Measurements from ENCODE around the gene AKAP9. TPM values are rescaled to one million over a fixed set of nuclear protein-coding genes. Genes with fewer than 3 reads are reported as not detected.
"Not testable (repeated sequence)": the region's sequence is repeated elsewhere in the genome, so short reads cannot be mapped to it uniquely, and the experiment has no call there.

AKAP9 gene
- total RNA-seq, 1 donor = 86.3 TPM

DNA sequence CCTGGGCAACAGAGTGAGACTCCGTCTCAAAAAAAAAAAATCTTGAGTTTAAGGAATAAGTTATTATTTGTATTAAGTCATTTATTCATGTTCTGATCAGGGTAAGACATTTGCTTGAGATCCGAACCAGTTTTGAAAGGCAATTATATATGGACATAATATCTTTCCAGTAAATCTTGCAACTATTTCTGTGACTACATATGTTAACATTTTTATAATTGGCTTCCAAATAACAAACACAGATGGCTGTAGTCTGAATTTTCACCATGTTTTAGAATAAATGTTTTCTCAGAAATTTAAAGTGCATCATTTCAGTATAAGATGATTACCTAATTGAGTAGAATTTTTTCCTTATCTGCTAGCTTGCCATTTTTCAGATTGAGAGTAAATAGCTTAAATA, 21.2 kb downstream of the AKAP9 start:
- Histone ChIP-seq H3K27me3 (ENCODE audit: insufficient read depth, low read length) (no peaks in the 10 kb centered on the region), H3K9me3 (ENCODE audit: low read depth, low read length) (no peaks in the 10 kb centered on the region), H3K4me3 (ENCODE audit: low read length) (no peak overlapping the region)

DNA sequence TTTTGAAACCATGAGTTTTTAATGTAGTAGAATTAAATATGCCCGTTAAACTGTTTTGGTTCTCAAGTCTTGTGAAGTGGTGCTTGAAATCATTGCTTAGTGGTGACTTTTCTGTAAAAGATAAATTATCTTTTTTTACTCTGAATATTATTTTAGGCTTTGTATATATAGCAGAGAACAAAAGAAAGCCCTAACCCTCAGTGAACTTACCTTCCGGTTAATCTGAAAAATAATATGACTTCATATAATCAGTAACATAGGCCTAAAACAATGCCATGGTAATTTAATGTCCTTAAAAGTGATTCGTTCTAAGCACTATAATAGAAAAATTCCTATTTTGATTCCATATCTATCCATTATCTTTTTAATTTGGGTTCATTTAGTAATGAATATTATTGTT, 21.8 kb downstream of the AKAP9 start:
- Histone ChIP-seq H3K4me3 (ENCODE audit: low read length) (no peak overlapping the region), H3K4me1 (ENCODE audit: insufficient read depth, low read length) (no peaks in the 10 kb centered on the region), H3K9me3 (ENCODE audit: low read depth, low read length) (no peaks in the 10 kb centered on the region), H3K27me3 (ENCODE audit: insufficient read depth, low read length) (no peaks in the 10 kb centered on the region)

More for the DNA sequence above, 21.2 kb downstream of the AKAP9 start:
- H3K4me1 ChIP-seq (ENCODE audit: insufficient read depth, low read length) = no peaks in the 10 kb centered on the region

DNA sequence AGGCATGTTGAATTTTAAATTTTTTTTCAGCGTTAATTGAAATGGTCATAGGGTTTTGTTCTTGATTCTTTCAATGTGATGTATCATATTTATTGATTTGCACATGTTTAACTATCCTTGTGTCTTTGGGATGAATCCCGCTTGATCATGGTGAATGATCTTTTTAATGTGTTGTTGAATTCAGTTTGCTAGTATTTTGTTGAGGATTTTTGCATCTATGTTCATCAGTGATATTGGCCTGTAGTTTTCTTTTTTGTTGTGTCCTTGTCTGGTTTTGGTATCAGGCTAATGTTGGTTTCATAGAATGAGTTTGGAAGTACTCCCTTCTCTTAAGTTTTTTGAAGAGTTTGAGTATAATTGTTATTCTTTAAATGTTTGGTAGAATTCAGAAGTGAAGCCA, 26.9 kb downstream of the AKAP9 start:
- not testable (repeated sequence) for H3K4me3 ChIP-seq (ENCODE audit: low read length); H3K4me1 ChIP-seq (ENCODE audit: insufficient read depth, low read length); H3K9me3 ChIP-seq (ENCODE audit: low read depth, low read length); H3K27me3 ChIP-seq (ENCODE audit: insufficient read depth, low read length)

DNA sequence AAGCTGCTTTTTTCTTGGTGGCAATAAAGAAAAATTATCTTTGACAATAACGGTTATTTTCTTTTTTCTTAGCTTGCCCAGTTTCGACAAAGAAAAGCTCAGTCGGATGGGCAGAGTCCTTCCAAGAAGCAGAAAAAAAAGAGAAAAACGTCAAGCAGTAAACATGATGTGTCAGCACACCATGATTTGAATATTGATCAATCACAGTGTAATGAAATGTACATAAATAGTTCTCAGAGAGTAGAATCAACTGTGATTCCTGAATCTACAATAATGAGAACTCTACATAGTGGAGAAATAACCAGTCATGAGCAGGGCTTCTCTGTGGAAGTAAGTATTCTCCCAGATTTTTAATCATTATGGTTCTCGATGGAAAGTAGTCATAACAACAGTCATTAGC, 33.0 kb downstream of the AKAP9 start:
- Histone ChIP-seq H3K9me3 (ENCODE audit: low read depth, low read length) (no peaks in the 10 kb centered on the region), H3K27me3 (ENCODE audit: insufficient read depth, low read length) (no peaks in the 10 kb centered on the region), H3K4me3 (ENCODE audit: low read length) (no peak overlapping the region), H3K4me1 (ENCODE audit: insufficient read depth, low read length) (no peaks in the 10 kb centered on the region)

DNA sequence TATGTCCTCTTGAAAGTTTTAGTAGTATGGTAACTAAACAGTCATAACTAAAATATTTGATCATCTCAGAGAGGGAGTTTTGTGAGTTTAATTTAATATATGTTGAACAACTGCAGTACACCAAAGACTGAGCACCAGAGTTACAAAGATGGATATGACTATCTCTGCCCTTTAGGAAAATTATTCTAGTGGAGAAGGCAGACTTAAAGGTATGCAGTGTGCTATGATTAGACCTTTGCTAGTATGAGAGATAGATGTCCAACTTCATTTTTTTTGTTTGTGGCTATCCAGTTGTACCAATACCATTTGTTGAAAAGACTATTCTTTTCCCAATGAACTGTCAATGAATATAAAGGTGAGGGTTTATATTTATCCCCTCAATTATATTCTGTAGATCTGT, 33.4 kb downstream of the AKAP9 start:
- Histone ChIP-seq H3K9me3 (ENCODE audit: low read depth, low read length) (no peaks in the 10 kb centered on the region), H3K4me1 (ENCODE audit: insufficient read depth, low read length) (no peaks in the 10 kb centered on the region), H3K27me3 (ENCODE audit: insufficient read depth, low read length) (no peaks in the 10 kb centered on the region), H3K4me3 (ENCODE audit: low read length) (no peak overlapping the region)

DNA sequence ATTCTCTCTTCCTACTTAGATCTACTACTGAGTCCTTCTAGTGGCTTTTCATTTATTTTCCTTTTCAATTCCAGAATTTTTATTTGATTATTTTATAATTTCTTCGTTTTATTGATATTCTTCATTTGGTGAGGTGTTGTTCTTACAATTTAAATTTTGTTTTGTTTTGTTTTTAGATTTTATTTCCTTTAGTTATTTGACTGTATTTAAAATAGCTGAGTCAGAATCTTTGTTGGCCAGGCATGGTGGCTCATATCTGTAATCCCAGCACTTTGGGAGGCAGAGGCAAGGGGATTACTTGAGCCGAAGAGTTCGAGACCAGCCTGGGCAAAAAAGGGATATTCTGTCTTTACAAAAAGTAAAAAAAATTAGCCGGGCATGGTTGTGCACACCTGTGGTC, 36.1 kb downstream of the AKAP9 start:
- Histone ChIP-seq H3K9me3 (ENCODE audit: low read depth, low read length) (no peaks in the 10 kb centered on the region), H3K4me1 (ENCODE audit: insufficient read depth, low read length) (no peaks in the 10 kb centered on the region), H3K4me3 (ENCODE audit: low read length) (no peak overlapping the region), H3K27me3 (ENCODE audit: insufficient read depth, low read length) (no peaks in the 10 kb centered on the region)

DNA sequence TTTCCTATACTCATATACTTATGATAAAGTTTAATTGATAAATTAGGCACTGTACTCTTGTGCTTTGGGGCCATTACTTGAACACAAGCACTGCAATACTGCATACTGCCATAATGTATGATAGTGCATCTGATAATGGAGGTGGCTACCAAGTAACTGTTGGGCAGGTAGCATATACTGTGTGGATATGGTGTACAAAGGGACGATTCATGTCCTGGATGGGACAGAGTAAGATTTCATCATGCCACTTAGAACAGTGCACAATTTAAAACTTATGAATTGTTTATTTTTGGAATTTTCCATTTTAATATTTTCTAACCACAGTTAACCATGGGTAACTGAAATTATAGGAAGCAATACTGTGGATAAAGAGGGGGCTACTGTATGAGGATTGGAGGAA, 38.9 kb downstream of the AKAP9 start:
- Histone ChIP-seq H3K9me3 (ENCODE audit: low read depth, low read length) (no peaks in the 10 kb centered on the region), H3K27me3 (ENCODE audit: insufficient read depth, low read length) (no peaks in the 10 kb centered on the region), H3K4me1 (ENCODE audit: insufficient read depth, low read length) (no peaks in the 10 kb centered on the region), H3K4me3 (ENCODE audit: low read length) (no peak overlapping the region)

DNA sequence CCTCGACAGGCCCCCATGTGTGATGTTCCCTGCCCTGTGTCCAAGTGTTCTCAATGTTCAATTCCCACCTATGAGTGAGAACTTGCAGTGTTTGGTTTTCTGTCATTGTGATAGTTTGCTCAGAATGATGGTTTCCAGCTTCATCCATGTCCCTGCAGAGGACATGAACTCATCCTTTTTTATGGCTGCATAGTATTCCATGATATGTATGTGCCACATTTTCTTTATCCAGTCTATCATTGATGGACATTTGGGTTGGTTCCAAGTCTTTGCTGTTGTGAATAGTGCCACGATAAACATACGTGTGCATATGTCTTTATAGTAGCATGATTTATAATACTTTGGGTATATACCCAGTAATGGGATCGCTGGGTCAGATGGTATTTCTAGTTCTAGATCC, 41.7 kb downstream of the AKAP9 start:
- H3K4me1 ChIP-seq (ENCODE audit: insufficient read depth, low read length); H3K27me3 ChIP-seq (ENCODE audit: insufficient read depth, low read length); H3K4me3 ChIP-seq (ENCODE audit: low read length); H3K9me3 ChIP-seq (ENCODE audit: low read depth, low read length): not testable (repeated sequence)

DNA sequence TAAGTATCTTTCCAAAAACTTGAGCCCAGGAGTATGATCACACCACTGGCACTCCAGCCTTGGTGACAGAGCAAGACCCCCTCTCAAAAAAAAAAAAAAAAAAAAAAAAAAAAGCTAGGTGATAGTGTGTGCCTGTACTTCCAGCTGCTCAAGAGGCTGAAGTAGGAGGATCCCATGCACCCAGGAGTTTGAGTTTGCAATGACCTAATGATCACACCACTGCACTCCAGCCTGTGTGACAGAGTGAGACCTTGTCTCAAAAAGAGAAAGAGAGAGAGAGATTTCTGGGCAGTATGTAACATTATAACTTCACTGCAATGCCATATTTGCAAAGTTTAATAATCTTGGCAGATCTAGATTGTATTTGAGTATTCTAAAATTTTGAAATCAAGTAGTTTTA, 47.6 kb downstream of the AKAP9 start:
- H3K9me3 ChIP-seq (ENCODE audit: low read depth, low read length) = no peaks in the 10 kb centered on the region
- no peaks in the 10 kb centered on the region for H3K4me1 ChIP-seq (ENCODE audit: insufficient read depth, low read length)
- no peak overlapping the region for H3K4me3 ChIP-seq (ENCODE audit: low read length)
- no peaks in the 10 kb centered on the region for H3K27me3 ChIP-seq (ENCODE audit: insufficient read depth, low read length)

DNA sequence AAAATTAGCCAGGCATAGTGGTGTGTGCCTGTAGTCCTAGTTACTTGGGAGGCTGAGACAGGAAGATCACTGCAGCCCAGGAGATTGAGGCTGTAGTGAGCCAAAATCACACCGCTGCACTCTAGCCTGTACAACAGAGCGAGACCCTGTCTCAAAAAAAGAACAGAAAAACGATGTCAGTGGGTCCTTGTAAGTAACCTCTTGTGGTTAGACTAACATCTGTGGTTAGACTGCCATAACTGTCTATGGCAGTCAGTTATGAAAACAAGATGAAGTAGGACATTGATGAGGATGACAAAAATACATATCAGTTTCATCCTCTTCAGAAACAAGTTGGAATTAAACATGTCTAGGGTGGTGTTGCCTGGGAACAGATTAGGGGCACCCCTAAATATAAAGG, 53.3 kb downstream of the AKAP9 start:
- Histone ChIP-seq H3K27me3 (ENCODE audit: insufficient read depth, low read length) (no peaks in the 10 kb centered on the region), H3K4me1 (ENCODE audit: insufficient read depth, low read length) (peaks cover 9% of the 10 kb centered on the region), H3K9me3 (ENCODE audit: low read depth, low read length) (no peaks in the 10 kb centered on the region), H3K4me3 (ENCODE audit: low read length) (no peak overlapping the region)

DNA sequence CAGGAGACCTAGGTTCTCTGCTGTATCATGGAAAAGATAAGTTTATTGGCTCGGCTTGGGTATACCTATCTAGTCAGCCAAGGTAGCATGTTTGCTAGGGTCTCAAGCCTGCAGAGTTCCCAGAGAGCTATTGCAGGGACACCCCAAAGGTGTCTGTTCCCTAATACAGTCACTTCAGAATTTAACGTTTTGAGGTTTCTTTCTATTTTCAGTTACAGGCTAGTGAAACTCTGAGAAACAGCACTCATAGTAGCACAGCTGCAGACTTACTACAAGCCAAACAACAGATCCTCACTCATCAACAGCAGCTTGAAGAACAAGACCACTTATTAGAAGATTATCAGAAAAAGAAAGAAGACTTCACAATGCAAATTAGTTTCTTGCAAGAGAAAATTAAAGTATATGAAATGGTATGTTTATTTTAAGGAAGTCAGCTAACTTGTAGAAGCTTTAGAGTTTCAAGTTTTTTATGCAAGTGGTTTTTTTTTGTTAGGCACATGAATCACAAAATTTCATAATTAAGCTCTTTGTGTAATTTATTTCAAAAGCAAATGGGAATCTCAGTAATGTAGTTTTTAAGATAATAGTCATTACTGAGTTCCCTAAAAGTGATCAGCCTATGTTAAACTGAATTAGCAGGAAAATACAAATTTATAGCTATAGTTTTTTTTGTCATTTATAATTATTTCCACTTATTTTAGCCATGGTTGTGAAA, 54.9 kb downstream of the AKAP9 start:
- H3K27me3 ChIP-seq (ENCODE audit: insufficient read depth, low read length) = no peaks in the 10 kb centered on the region
- peaks cover 9% of the 10 kb centered on the region for H3K4me1 ChIP-seq (ENCODE audit: insufficient read depth, low read length)
- H3K9me3 ChIP-seq (ENCODE audit: low read depth, low read length) = no peaks in the 10 kb centered on the region
- no peak overlapping the region for H3K4me3 ChIP-seq (ENCODE audit: low read length)

DNA sequence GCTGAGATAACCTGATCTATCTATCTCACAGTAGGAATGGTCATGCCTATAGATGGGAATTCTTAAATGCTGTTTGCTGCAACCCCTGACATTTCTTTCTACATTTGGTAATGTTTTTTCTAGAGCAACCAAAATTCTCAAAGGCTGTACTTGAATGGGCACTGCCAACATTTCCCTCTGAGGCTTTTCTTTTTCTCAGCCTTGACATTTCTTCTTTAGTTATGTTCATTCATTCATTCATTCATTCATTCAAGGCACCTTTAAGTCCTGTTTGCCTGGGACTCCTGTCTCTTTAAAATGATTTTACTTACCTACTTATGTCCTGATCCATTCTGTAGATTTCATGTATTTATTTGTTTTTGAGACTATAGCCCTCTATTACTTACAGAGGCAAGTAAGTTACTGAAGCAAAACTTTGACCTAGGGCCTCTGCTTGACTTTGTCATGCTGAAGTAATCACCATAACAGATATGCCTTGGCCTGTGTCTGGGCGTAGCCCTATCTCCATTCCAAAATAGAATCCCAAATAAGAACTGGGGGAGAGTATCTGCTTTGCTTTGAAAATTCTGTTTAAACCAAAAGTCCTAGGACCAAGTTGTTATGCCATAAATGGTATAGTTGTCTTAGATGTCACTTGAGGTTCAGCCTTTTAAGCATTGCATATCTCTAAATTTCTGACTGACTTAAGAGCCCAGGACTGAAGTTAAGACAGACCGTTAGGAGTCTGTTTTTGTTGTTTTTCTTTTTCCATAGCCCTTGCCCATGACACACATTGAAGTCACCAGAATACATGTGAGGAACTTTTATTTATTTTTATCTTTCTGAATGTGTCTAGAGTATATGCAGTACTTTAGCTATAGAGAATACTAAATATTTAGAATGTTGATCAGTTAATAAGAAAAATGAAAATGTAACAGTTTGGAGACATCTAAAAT, 59.2 kb downstream of the AKAP9 start:
- H3K4me3 ChIP-seq (ENCODE audit: low read length) = no peak overlapping the region
- peaks cover 9% of the 10 kb centered on the region for H3K4me1 ChIP-seq (ENCODE audit: insufficient read depth, low read length)
- no peaks in the 10 kb centered on the region for H3K9me3 ChIP-seq (ENCODE audit: low read depth, low read length)
- H3K27me3 ChIP-seq (ENCODE audit: insufficient read depth, low read length) = no peaks in the 10 kb centered on the region

DNA sequence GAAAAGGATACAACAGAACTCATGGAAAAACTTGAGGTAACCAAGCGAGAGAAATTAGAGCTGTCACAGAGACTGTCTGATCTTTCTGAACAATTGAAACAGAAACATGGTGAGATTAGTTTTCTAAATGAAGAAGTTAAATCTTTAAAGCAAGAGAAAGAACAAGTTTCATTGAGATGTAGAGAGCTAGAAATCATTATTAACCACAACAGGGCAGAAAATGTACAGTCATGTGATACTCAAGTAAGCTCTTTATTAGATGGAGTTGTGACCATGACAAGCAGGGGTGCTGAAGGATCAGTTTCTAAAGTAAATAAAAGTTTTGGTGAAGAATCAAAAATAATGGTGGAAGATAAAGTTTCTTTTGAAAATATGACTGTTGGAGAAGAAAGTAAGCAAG, 62.1 kb downstream of the AKAP9 start:
- H3K9me3 ChIP-seq (ENCODE audit: low read depth, low read length) = no peaks in the 10 kb centered on the region
- H3K4me1 ChIP-seq (ENCODE audit: insufficient read depth, low read length) = no peaks in the 10 kb centered on the region
- H3K27me3 ChIP-seq (ENCODE audit: insufficient read depth, low read length) = no peaks in the 10 kb centered on the region
- H3K4me3 ChIP-seq (ENCODE audit: low read length) = no peak overlapping the region

DNA sequence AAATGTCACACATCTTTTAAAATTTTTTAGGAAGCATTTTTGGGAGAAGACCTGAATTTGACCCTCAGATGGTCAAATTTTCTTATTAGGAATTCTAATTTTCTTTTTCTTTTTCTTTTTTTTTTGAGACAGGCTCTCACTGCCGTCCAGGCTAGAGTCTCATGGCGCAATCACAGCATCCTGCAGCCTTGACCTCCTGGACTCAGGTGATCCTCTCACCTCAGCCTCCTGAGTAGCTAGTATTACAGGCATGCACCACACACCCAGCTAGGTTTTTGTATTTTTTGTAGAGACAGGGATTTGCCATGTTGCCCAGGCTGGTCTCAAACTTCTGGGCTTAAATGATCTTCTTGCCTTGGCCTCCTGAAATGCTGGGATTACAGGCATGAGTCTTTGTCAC, 65.4 kb downstream of the AKAP9 start:
- Histone ChIP-seq H3K9me3 (ENCODE audit: low read depth, low read length) (no peaks in the 10 kb centered on the region), H3K4me3 (ENCODE audit: low read length) (no peak overlapping the region), H3K4me1 (ENCODE audit: insufficient read depth, low read length) (no peaks in the 10 kb centered on the region), H3K27me3 (ENCODE audit: insufficient read depth, low read length) (no peaks in the 10 kb centered on the region)

DNA sequence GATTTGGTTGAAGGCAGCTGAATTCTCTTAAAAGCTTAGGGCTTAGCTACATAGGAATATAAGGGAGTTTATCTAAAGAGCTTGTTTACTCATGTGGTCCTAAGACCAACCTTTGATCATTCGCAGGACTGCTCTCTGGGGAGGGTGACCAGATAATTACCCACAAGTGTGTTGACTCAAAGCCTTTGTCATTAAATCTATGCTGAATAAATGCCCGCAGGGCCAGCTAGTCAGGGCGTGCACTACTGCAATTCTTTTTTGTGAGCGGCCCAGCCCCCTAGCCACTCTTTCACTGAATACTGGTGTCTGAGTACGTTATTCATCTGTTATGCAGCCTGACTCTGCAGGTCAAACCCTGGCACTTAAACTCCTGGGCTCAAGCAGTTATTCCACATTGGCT, 69.6 kb downstream of the AKAP9 start:
- Histone ChIP-seq H3K4me3 (ENCODE audit: low read length) (no peak overlapping the region), H3K9me3 (ENCODE audit: low read depth, low read length) (no peaks in the 10 kb centered on the region), H3K27me3 (ENCODE audit: insufficient read depth, low read length) (no peaks in the 10 kb centered on the region), H3K4me1 (ENCODE audit: insufficient read depth, low read length) (no peaks in the 10 kb centered on the region)

DNA sequence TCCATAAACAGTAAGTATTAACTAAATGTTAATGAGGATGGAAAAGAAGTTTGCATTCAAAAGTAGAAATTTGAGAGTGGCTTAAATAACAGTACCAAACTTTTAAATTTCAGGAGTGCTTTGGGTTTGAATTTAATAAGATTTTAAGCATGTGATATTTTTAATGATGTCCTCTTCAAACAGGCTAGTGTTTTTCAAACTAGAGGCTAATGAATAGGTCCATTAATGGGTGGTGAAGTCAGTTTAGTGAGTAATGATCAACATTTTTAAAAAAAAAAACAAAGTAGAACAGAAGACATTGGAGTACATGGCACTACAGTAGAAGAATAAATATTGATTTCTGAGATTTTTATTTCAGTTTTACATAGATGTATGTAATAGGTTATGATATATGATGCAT, 72.9 kb downstream of the AKAP9 start:
- Histone ChIP-seq H3K4me3 (ENCODE audit: low read length) (no peak overlapping the region), H3K27me3 (ENCODE audit: insufficient read depth, low read length) (no peaks in the 10 kb centered on the region), H3K4me1 (ENCODE audit: insufficient read depth, low read length) (no peaks in the 10 kb centered on the region), H3K9me3 (ENCODE audit: low read depth, low read length) (no peaks in the 10 kb centered on the region)

All from mononuclear cell (primary cell).